CD14-positive monocyte (primary cell): ENCODE measurements around the gene RAB43. TPM values are rescaled to one million over a fixed set of nuclear protein-coding genes. Genes with fewer than 3 reads are reported as not detected.

Source experiments
- DNase-seq, 3 donors: peaks; one replicate each; pipeline ENCODE4 v3.0.0-alpha.2; 2011 to 2022
- H2AFZ ChIP-seq: 2 replicates; pipeline ENCODE4 v1.6.0; 2012; ENCODE audit warnings: mild to moderate bottlenecking, low read depth, low read length, inconsistent platforms; ENCODE audit not compliant: insufficient read depth, poor library complexity, severe bottlenecking
- H3K27ac ChIP-seq, 2 donors: 1 replicate in 1 of 2; 2 replicates in 1 of 2; pipeline ENCODE4 v1.5.1; 2012 to 2013; ENCODE audit warnings: low read length in 2 of 2, control low read depth in 1 of 2, inconsistent platforms in 1 of 2, low read depth in 1 of 2, mild to moderate bottlenecking in 1 of 2
- H3K27me3 ChIP-seq, 2 donors: one replicate each; pipeline versions ENCODE4 v1.6.0 to v1.6.1; 2011 to 2013; ENCODE audit warnings: low read length in 2 of 2; ENCODE audit not compliant: control insufficient read depth in 2 of 2, insufficient read depth in 2 of 2
- H3K36me3 ChIP-seq, 2 donors: replicated peaks in 1 of 2; 1 replicate in 1 of 2; 2 replicates in 1 of 2; pipeline versions ENCODE4 v1.5.1 to v1.6.1; 2012 to 2013; ENCODE audit warnings: low read length in 2 of 2, control low read depth in 1 of 2, inconsistent platforms in 1 of 2, mild to moderate bottlenecking in 1 of 2; ENCODE audit not compliant: insufficient read depth in 2 of 2, control insufficient read depth in 1 of 2
- H3K4me1 ChIP-seq, 2 donors: 1 replicate in 1 of 2; 2 replicates in 1 of 2; pipeline versions ENCODE4 v1.5.1 to v1.6.1; 2012 to 2013; ENCODE audit warnings: low read length in 2 of 2, control low read depth in 1 of 2, inconsistent platforms in 1 of 2, mild to moderate bottlenecking in 1 of 2, moderate library complexity in 1 of 2; ENCODE audit not compliant: insufficient read depth in 2 of 2, control insufficient read depth in 1 of 2
- H3K4me2 ChIP-seq: replicated peaks from 2 replicates; pipeline ENCODE3; 2012; ENCODE audit warnings: low read length, moderate library complexity, mild to moderate bottlenecking; ENCODE audit not compliant: poor library complexity, severe bottlenecking; ENCODE audit errors: extremely low read depth
- H3K4me3 ChIP-seq, 3 experiments: fragments of 200-600 bp in 1 of 3; sonication (generic) in 1 of 3; replicated peaks in 1 of 3; 1 replicate in 2 of 3; 2 replicates in 1 of 3; pipeline ENCODE4 v1.5.1; 2011 to 2013; ENCODE audit warnings: low read length in 3 of 3, mild to moderate bottlenecking in 3 of 3, control low read depth in 2 of 3, low read depth in 2 of 3, inconsistent platforms in 1 of 3, moderate library complexity in 1 of 3
- H3K79me2 ChIP-seq: 2 replicates; pipeline ENCODE4 v1.6.0; 2012; ENCODE audit warnings: mild to moderate bottlenecking, control low read depth, inconsistent platforms, low read length, moderate library complexity; ENCODE audit not compliant: insufficient read depth
- H3K9ac ChIP-seq: 2 replicates; pipeline ENCODE4 v1.6.0; 2017; ENCODE audit warnings: low read length, mild to moderate bottlenecking; ENCODE audit not compliant: insufficient read depth, poor library complexity, severe bottlenecking
- H3K9me3 ChIP-seq, 2 donors: replicated peaks in 1 of 2; 1 replicate in 1 of 2; 2 replicates in 1 of 2; pipeline versions ENCODE4 v1.5.1 to v1.6.1; 2012 to 2013; ENCODE audit warnings: low read length in 2 of 2, control low read depth in 1 of 2; ENCODE audit not compliant: control insufficient read depth in 1 of 2, insufficient read depth in 1 of 2
- H4K20me1 ChIP-seq: 2 replicates; pipeline ENCODE4 v1.6.0; 2012; ENCODE audit warnings: mild to moderate bottlenecking, low read length, control low read depth, moderate library complexity; ENCODE audit not compliant: insufficient read depth
- H3K27ac Mint-ChIP-seq, 7 donors: one replicate each; pipeline ENCODE4 v1.8.0; 2020; ENCODE audit warnings: mild to moderate bottlenecking in 7 of 7, mixed read lengths in 7 of 7, moderate library complexity in 6 of 7, inconsistent platforms in 2 of 7
- H3K27me3 Mint-ChIP-seq, 3 donors: one replicate each; pipeline ENCODE4 v1.8.0; 2021 to 2022; ENCODE audit warnings: low read depth in 3 of 3, mild to moderate bottlenecking in 3 of 3, mixed read lengths in 3 of 3, moderate library complexity in 3 of 3, inconsistent platforms in 1 of 3
- H3K36me3 Mint-ChIP-seq, 2 donors: one replicate each; pipeline ENCODE4 v1.8.0; 2020; ENCODE audit warnings: mixed read lengths in 2 of 2, inconsistent platforms in 1 of 2, mild to moderate bottlenecking in 1 of 2
- H3K4me1 Mint-ChIP-seq: one replicate; pipeline ENCODE4 v1.8.0; 2020; ENCODE audit warnings: mild to moderate bottlenecking, mixed read lengths
- H3K4me3 Mint-ChIP-seq, 2 donors: one replicate each; pipeline ENCODE4 v1.8.0; 2020; ENCODE audit warnings: mild to moderate bottlenecking in 2 of 2, mixed read lengths in 2 of 2, moderate library complexity in 1 of 2
- H3K9me3 Mint-ChIP-seq, 7 donors: one replicate each; pipeline ENCODE4 v1.8.0; 2020 to 2022; ENCODE audit warnings: mixed read lengths in 7 of 7, mild to moderate bottlenecking in 6 of 7, moderate library complexity in 6 of 7, inconsistent platforms in 2 of 7
- CTCF ChIP-seq: fragments of 200-600 bp; IDR thresholded peaks from one replicate; pipeline ENCODE4 v1.8.0; 2022; ENCODE audit warnings: antibody characterized with exemption, mild to moderate bottlenecking
- WGBS: methylation state at CpG from one replicate; pipeline ENCODE4 v1.1.5; 2013; ENCODE audit warnings: missing lambda C conversion rate; ENCODE audit not compliant: insufficient coverage; 5-methylcytosine and 5-hydroxymethylcytosine counted together
- intact Hi-C, 2 donors: fragments of 100-400 bp; cut with micrococcal nuclease; formaldehyde crosslinking; loops; one replicate each; pipeline versions ENCODE4 v1.15.0 to v1.15.1; 2023
- polyA plus RNA-seq, 3 donors: library from polyadenylated mRNA; depleted of rRNA in 1 of 3; unstranded in 2 of 3; stranded (reverse) in 1 of 3; fragments of 300-500 nt in 2 of 3; fragments of >200 nt in 1 of 3; fragmentation: Illumina TruSeq in 2 of 3; gene quantifications; 1 replicate in 2 of 3; 2 replicates in 1 of 3; pipeline ENCODE4 v1.2.3, GENCODE V29; 2012 to 2021

RAB43 gene
- polyA plus RNA-seq, 3 donors: 7.1 to 15.5 (median 8.5) TPM

- intact Hi-C loops: no loop called here
- Histone ChIP-seq H3K9ac (no peak overlapping the region), H2AFZ (no peak overlapping the region), H3K4me2 (no peak overlapping the region), H3K27me3 (peaks cover 0 to 7% of the 10 kb centered on the region in 2 donors), H3K9me3 (no peaks in the 10 kb centered on the region), H3K4me1 (no peaks in the 10 kb centered on the region), H4K20me1 (no peaks in the 10 kb centered on the region), H3K79me2 (no peaks in the 10 kb centered on the region), H3K4me3 (no peak overlapping the region), H3K27ac (no peak overlapping the region), H3K36me3 (no peaks in the 10 kb centered on the region)
- no peak for TF ChIP-seq CTCF
- Mint-ChIP-seq H3K4me3 (no peak overlapping the region), H3K9me3 (peaks cover 0 to 2% (median 0%) of the 10 kb centered on the region in 7 donors), H3K36me3 (no peaks in the 10 kb centered on the region), H3K27me3 (peaks cover 4 to 22% (median 16%) of the 10 kb centered on the region in 3 donors), H3K27ac (peak overlapping the region in 1 of 7 donors; percentile 51), H3K4me1 (peaks cover 4% of the 10 kb centered on the region)
- no peak for DNase-seq
- WGBS: 94% methylated on average over 4 of the region's 10 CpGs
Observed at GRCh38 chr3:129038121-129038855, 83.3 kb downstream of the RAB43 start.

Other genes starting within 250 kb of the RAB43 start
- gene ACAD9, start 242.2 kb downstream of the RAB43 start, polyA plus RNA-seq: 10 to 100 TPM; 21.9 to 27.7 (median 25.6) TPM
- gene CFAP92, start 127.7 kb downstream of the RAB43 start, polyA plus RNA-seq: under 1 TPM; 0.12 to 0.50 (median 0.19) TPM
- under 1 TPM in 2 of 3 donors, not detected in 1; 0.11 to 0.15 TPM for gene EFCC1, start 120.5 kb downstream of the RAB43 start, polyA plus RNA-seq
- gene GP9, start 61.0 kb downstream of the RAB43 start, polyA plus RNA-seq: 1 to 10 TPM in 1 of 3 donors, under 1 TPM in 1, not detected in 1; 0.74 to 2.7 TPM
- 10 to 100 TPM; 25.2 to 70.7 (median 67.9) TPM for gene ISY1, start 39.3 kb upstream of the RAB43 start, polyA plus RNA-seq
- 100 to 1,000 TPM; 354 to 946 (median 845) TPM for gene CNBP, start 62.1 kb upstream of the RAB43 start, polyA plus RNA-seq
- 10 to 100 TPM; 59.9 to 94.5 (median 60.2) TPM for gene COPG1, start 127.8 kb upstream of the RAB43 start, polyA plus RNA-seq
- gene HMCES, start 157.1 kb upstream of the RAB43 start, polyA plus RNA-seq: 10 to 100 TPM; 11.9 to 23.0 (median 18.0) TPM